Measurements from ENCODE around the gene MVB12B.

MVB12B gene

GRCh38 chr9:126320158-126320922 is 6.3 kb upstream of the MVB12B start:
- TF ChIP-seq EZH2phosphoT487 (IDR thresholded peaks at IDR 0.05; ENCODE audit: borderline replicate concordance) = no peak
- TF ChIP-seq CTCF (conservative IDR thresholded peaks at IDR 0.05; ENCODE audit: low read length) = no peak
- H2AFZ ChIP-seq (ENCODE audit: low read length) = peak overlapping the region; percentile 35; the same call in 1 of the 2 replicates
- no peaks in the 10 kb centered on the region; the same call in 1 of the 2 replicates for H3K36me3 ChIP-seq (ENCODE audit: insufficient read depth, low read length)
- no peak overlapping the region for H3K4me2 ChIP-seq (ENCODE audit: low read depth, low read length, poor library complexity, severe bottlenecking)
- H3K79me2 ChIP-seq (ENCODE audit: insufficient read depth, low read length) = no peaks in the 10 kb centered on the region
- peak overlapping the region; percentile 2 for H3K9ac ChIP-seq (ENCODE audit: low read depth, low read length, poor library complexity, severe bottlenecking)
- peaks cover 25% of the 10 kb centered on the region for H3K4me1 ChIP-seq (ENCODE audit: insufficient read depth, low read length, poor library complexity, severe bottlenecking)
- no peaks in the 10 kb centered on the region for H3F3A ChIP-seq (ENCODE audit: low read depth)
- H3K27me3 ChIP-seq (ENCODE audit: insufficient read depth, low read length, poor library complexity, severe bottlenecking) = no peaks in the 10 kb centered on the region
- no peaks in the 10 kb centered on the region for H4K20me1 ChIP-seq (ENCODE audit: insufficient read depth, low read length, poor library complexity, severe bottlenecking)
- no peak overlapping the region for H3K4me3 ChIP-seq (ENCODE audit: low read length, poor library complexity, severe bottlenecking)
- H3K9me3 ChIP-seq (ENCODE audit: insufficient read depth, low read depth, low read length) = peaks cover 11% of the 10 kb centered on the region; the same call in 1 of the 2 replicates
- H3K9me2 ChIP-seq (replicated peaks; ENCODE audit: low read depth, low read length) = no peaks in the 10 kb centered on the region

GRCh38 chr9:126321742-126322141 is 4.9 kb upstream of the MVB12B start:
- Histone ChIP-seq H3F3A (ENCODE audit: low read depth) (no peaks in the 10 kb centered on the region), H3K4me3 (ENCODE audit: low read length, poor library complexity, severe bottlenecking) (no peak overlapping the region), H4K20me1 (ENCODE audit: insufficient read depth, low read length, poor library complexity, severe bottlenecking) (no peaks in the 10 kb centered on the region), H3K9me2 (replicated peaks; ENCODE audit: low read depth, low read length) (no peaks in the 10 kb centered on the region), H3K27me3 (ENCODE audit: insufficient read depth, low read length, poor library complexity, severe bottlenecking) (no peaks in the 10 kb centered on the region), H3K79me2 (ENCODE audit: insufficient read depth, low read length) (0 out of 2 replicates have a peak, but pooled peaks cover 7% of the 10 kb centered on the region), H3K9ac (ENCODE audit: low read depth, low read length, poor library complexity, severe bottlenecking) (no peak overlapping the region), H3K36me3 (ENCODE audit: insufficient read depth, low read length) (no peaks in the 10 kb centered on the region; the same call in 1 of the 2 replicates), H3K4me2 (ENCODE audit: low read depth, low read length, poor library complexity, severe bottlenecking) (no peak overlapping the region), H2AFZ (ENCODE audit: low read length) (no peak overlapping the region), H3K9me3 (ENCODE audit: insufficient read depth, low read depth, low read length) (peaks cover 11% of the 10 kb centered on the region; the same call in 1 of the 2 replicates), H3K4me1 (ENCODE audit: insufficient read depth, low read length, poor library complexity, severe bottlenecking) (peaks cover 33% of the 10 kb centered on the region)
- TF ChIP-seq EZH2phosphoT487 (IDR thresholded peaks at IDR 0.05; ENCODE audit: borderline replicate concordance) = no peak
- no peak for TF ChIP-seq CTCF (conservative IDR thresholded peaks at IDR 0.05; ENCODE audit: low read length)

GRCh38 chr9:126325821-126326220 is 808 bp upstream of the MVB12B start:
- Histone ChIP-seq H3K27me3 (ENCODE audit: insufficient read depth, low read length, poor library complexity, severe bottlenecking) (no peaks in the 10 kb centered on the region), H3K4me2 (ENCODE audit: low read depth, low read length, poor library complexity, severe bottlenecking) (peak overlapping the region; percentile 82), H3K79me2 (ENCODE audit: insufficient read depth, low read length) (peaks cover 42% of the 10 kb centered on the region), H3K9ac (ENCODE audit: low read depth, low read length, poor library complexity, severe bottlenecking) (peak overlapping the region; percentile 82), H3K9me3 (ENCODE audit: insufficient read depth, low read depth, low read length) (peaks cover 11% of the 10 kb centered on the region; the same call in 1 of the 2 replicates), H3K9me2 (replicated peaks; ENCODE audit: low read depth, low read length) (no peaks in the 10 kb centered on the region), H3F3A (ENCODE audit: low read depth) (no peaks in the 10 kb centered on the region), H3K36me3 (ENCODE audit: insufficient read depth, low read length) (no peaks in the 10 kb centered on the region; the same call in 1 of the 2 replicates), H3K4me1 (ENCODE audit: insufficient read depth, low read length, poor library complexity, severe bottlenecking) (peaks cover 36% of the 10 kb centered on the region), H3K4me3 (ENCODE audit: low read length, poor library complexity, severe bottlenecking) (peak overlapping the region; percentile 75), H2AFZ (ENCODE audit: low read length) (peak overlapping the region; percentile 71), H4K20me1 (ENCODE audit: insufficient read depth, low read length, poor library complexity, severe bottlenecking) (peaks cover 3% of the 10 kb centered on the region)
- TF ChIP-seq CTCF (conservative IDR thresholded peaks at IDR 0.05; ENCODE audit: low read length) = no peak
- no peak for TF ChIP-seq EZH2phosphoT487 (IDR thresholded peaks at IDR 0.05; ENCODE audit: borderline replicate concordance)

All from Loucy (cell line).